Limb (tissue), 2 donors: ENCODE results near the gene MRPL3.

Source experiments
- DNase-seq, 2 donors: peaks; one replicate each; pipeline ENCODE4 v3.0.0-alpha.2; 2016; ENCODE audit errors: extremely low spot score in 2 of 2

Gene MRPL3

GRCh38 chr3:131502530-131503319, at the start of gene MRPL3:
Gene MRPL3 (minus strand): TSS chr3:131502971. CDS start chr3:131502821, 150 bp downstream.
- peak; percentile 88 to 90 for DNase-seq

DNA sequence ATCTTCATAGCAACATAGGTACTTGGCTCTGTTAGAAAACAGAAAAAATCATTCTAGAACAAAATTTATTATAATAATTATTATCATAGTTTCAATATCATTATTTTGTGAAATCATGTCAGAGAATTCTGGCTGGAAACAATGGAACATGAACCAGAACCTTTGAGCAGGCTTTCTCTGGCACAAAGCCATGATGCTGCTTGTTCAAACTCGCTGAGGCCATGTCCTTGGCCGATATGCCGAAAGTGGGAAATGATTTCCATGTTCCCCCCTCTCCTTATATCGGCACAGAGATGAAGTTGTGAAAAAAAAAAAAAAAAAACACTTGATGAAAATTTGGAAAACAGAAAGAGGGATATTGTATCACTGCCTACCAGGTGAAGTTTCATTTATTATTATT, 49.0 kb upstream of the MRPL3 start:
- no peak for DNase-seq

- DNase-seq = no peak
Measured at GRCh38 chr3:131550562-131551465, 48.0 kb upstream of the MRPL3 start.

- DNase-seq = no peak
Measured at GRCh38 chr3:131549340-131549739, 46.6 kb upstream of the MRPL3 start.

DNA sequence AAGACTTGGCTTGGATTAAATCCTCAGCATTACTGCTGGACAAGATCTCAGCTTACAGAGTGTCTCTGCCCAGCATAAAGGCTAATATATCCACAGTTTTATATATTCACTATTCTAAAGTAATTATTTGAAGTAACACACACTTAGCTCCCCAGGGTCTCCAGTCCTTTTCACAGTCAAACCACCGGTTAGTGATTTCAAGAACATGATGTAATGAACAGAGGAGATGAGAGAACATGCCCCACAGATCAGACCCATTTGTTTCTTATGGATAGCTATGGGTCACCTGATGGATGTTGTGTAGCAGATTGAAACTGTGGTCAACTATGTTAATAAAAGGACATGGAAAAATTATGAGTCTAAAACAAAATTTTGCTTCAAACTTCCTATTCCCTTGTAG, 44.8 kb upstream of the MRPL3 start:
- no peak for DNase-seq

GRCh38 chr3:131546441-131546840, 43.7 kb upstream of the MRPL3 start:
- no peak for DNase-seq

GRCh38 chr3:131544557-131544956, 41.8 kb upstream of the MRPL3 start:
- DNase-seq = no peak

DNA sequence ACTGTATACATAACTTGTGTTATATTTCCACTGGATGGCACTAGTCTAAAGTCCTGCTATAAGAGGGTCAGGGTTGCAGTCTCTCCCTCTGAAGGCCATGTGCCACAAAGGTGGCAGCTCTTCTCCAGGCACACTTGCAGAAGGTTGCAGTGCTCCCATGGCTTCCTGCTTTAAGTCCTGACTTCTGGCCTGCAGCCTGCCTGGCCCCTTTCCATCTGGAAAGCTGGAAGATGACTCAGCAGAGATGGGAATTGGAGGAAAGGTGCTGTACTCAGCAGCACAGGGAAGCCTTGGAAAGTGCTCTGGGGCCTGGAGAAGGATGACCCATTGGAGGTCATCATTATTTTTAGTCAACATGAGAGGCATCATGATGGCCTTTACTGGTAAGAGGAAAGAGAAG, 40.9 kb upstream of the MRPL3 start:
- DNase-seq = peak; percentile 1 to 44

DNA sequence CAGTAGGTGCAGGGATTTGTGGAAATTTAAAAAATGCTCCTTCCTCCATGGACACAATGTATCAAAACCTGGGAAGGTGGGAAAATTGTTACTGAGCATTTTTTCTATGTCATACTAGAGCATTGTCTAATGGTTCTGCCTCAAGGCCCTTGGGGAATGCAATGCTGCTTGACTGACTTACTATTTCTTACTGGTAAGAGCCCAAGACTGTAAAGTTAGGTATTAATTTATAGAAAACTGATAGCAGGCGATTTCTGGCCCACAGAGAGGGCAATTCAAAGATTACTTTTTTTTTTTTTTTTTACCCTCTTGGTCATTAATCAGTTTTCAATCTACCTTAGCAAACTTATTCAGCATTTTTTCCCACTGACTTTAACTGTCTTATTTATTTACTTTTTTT, 38.5 kb upstream of the MRPL3 start:
- DNase-seq = no peak

DNA sequence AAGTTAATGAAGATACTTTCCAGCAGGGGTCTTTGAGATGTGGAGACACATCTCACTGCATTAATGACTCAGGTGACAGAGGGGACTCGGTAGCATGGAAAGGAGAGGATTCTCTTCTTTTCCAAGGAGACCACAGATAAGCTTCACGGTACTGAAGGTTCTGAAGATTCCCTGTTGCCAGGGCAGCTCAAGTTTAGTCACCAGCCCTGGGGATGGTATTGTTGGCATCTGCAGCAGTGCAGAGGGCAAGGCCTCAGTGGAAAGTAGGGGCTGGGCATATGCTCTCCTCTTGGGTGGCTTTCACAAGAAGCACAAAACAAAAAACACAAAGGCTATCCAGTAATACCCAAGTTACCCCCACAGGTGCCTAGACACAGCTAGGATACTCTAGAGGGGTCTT, 38.0 kb upstream of the MRPL3 start:
- no peak for DNase-seq

DNA sequence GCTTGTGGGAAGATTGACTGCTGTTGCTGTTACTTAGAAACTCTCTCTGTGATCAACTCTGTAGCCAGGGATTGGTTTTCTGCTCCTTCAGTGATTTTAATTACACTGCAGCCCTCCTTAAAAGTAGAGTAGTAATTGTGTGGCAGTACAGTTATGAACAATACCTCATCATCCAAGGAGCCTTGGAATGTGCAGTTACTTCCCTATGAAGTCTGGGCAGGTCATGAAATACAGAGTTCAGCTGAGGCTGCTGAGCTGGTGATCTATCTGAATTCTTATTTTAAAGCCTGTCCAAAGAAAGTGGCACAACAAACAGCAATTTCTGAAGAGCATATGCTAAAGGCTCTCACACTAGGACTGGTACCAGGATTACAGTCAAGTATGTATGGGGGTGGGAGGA, 37.4 kb upstream of the MRPL3 start:
- DNase-seq = no peak

DNA sequence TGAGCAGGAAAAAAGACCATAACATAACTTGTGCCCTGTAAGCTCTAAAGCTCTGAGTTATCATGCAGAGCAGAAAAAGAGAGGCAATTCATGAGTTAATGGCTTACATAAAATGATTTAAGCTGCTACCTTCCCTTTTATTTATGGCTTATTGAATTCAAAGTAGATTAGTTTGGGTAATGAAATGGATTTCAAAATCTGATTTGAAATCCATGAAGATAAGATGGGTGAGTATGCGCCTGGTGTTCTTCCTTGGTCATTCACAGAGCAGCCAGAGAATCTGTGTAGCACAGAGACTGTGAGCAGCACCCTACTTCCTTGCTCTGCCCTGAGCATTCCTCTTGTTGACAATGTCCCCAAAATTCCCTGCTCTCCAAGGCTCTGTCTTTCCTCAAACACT, 36.2 kb upstream of the MRPL3 start:
- DNase-seq = no peak

- no peak for DNase-seq
Measured at GRCh38 chr3:131537531-131537930, 34.8 kb upstream of the MRPL3 start.

GRCh38 chr3:131535596-131535995, 32.8 kb upstream of the MRPL3 start:
- no peak for DNase-seq

DNA sequence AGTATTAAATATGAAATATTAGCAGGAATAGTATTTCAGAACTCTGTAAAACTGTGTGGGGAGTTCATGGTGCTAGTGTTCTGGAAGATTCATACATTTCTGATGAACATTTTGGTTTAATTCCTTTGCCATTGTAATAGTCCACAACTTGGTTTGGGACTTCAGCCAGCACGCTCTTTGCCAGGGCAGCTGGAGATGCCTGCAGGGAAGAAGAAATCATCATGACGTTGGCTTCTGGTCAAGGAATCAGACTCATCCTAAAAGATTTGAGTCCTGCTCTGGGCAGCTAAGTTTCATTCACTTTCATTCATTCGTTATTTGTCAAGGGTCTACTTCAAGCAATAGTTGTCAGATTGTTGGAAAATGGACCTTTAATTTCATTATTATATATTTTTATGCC, 32.4 kb upstream of the MRPL3 start:
- DNase-seq = no peak

DNA sequence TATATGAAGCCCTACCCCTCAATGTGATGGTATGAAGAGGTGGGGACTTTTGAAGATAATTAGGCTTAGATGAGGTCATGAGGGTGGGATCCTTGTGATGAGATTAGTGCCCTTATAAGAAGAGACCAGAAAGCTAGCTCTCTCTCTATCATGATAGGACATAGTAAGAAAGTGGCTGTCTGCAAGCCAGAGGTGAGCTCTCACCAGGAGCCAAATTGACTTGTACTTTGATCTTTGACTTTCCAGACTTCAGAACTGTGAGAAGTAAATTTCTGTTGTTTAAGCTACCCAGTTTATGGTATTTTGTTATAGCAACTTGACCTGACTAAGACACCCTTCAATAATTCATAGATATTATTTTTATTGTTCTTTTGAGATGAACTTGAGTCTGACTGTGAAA, 29.9 kb upstream of the MRPL3 start:
- DNase-seq = no peak

GRCh38 chr3:131530843-131531242, 28.1 kb upstream of the MRPL3 start:
- no peak for DNase-seq

DNA sequence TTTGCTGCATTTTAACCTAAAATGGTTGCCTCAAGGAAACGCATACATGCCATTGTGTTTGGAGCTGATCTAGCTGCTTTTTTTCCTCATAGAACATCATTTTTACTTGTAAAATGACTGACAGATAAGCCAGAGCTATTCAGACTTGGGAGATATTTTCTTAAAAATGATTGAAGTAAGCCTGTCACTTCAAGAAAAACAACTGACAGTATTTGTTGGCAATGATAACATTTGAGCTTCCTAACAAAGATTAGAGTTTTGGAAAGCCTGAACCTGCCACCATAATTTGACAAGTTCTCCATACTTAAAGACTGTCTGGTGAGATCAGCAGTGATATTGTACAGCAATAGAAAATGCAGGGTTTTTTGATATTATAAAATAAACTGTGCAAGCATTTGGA, 27.6 kb upstream of the MRPL3 start:
- DNase-seq = no peak

- peak; percentile 44 to 84 for DNase-seq
Measured at GRCh38 chr3:131526801-131527347, 24.1 kb upstream of the MRPL3 start.

GRCh38 chr3:131518680-131519079, 15.9 kb upstream of the MRPL3 start:
- DNase-seq = no peak

GRCh38 chr3:131505421-131505820, 2.6 kb upstream of the MRPL3 start:
- DNase-seq = no peak

DNA sequence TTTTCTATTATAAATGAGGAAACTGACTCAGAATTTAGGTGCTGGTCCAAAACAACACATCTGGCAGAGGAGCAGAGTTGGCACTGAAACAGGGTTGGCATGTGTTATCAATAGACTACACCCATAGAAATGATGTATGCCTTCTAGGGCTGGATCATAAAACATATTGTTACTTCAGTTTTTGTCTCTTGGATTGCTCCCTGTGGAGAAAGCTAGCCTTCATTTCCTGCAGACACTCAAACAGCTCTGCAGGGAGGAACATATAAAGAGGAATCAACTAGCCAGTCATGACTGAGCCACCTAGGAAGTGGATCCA, 507 bp upstream of the MRPL3 start:
- no peak for DNase-seq

DNA sequence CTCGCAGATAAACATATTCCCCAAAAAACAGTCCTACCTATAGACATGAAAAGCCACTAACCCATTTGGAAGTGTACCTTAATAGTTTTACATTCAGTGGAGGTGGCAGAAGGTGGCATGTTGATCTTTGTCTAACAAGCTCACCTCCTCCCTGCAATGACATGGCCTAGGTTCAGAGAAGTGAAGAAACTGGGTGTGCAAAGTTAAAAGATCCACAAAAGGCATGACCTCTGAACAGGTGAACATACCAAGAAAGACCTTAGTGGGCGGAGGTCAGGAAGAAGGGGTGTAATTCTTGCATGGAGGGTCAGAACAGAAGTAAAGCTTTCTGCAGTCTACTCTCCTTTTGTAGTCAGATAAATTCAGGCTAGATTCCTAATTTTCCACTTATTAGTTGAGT, 822 bp downstream of the MRPL3 start:
- no peak for DNase-seq
